Mesenteric fat pad (tissue), 1 donor: ENCODE data around the gene RMND5B. TPM values are rescaled to one million over a fixed set of nuclear protein-coding genes. Genes with fewer than 3 reads are reported as not detected.
"Not testable (repeated sequence)": the region's sequence is repeated elsewhere in the genome, so short reads cannot be mapped to it uniquely, and the experiment has no call there.

Source experiments
- DNase-seq: peaks from one replicate; pipeline ENCODE4 v3.0.0-alpha.2; 2020; ENCODE audit warnings: low spot score
- long read RNA-seq: library from polyadenylated mRNA; unstranded; transcript quantifications from one replicate; pipeline ENCODE4 v2.0.0, GENCODE V29; 2020
- total RNA-seq: library from RNA; stranded (reverse); fragmentation: NEBNext Ultra II Directional; extraction: Animal tissue kit (Norgen Biotek cat#: 25700); gene quantifications from one replicate; pipeline ENCODE4 v1.2.1, GENCODE V29; 2021
- donor health status: DM: yes; HTN: yes; CAD: no.

The RMND5B gene, protein sequence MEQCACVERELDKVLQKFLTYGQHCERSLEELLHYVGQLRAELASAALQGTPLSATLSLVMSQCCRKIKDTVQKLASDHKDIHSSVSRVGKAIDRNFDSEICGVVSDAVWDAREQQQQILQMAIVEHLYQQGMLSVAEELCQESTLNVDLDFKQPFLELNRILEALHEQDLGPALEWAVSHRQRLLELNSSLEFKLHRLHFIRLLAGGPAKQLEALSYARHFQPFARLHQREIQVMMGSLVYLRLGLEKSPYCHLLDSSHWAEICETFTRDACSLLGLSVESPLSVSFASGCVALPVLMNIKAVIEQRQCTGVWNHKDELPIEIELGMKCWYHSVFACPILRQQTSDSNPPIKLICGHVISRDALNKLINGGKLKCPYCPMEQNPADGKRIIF
- total RNA-seq: 32.9 TPM
- long read RNA-seq, transcript RMND5B-201 (11 exons, 1,929 nt): major isoform, 70 of 159 reads
- long read RNA-seq, partial matches to known transcripts: 19 of 159 reads
- long read RNA-seq, other reads (novel, unspliced or antisense): 66 of 159 reads

DNA sequence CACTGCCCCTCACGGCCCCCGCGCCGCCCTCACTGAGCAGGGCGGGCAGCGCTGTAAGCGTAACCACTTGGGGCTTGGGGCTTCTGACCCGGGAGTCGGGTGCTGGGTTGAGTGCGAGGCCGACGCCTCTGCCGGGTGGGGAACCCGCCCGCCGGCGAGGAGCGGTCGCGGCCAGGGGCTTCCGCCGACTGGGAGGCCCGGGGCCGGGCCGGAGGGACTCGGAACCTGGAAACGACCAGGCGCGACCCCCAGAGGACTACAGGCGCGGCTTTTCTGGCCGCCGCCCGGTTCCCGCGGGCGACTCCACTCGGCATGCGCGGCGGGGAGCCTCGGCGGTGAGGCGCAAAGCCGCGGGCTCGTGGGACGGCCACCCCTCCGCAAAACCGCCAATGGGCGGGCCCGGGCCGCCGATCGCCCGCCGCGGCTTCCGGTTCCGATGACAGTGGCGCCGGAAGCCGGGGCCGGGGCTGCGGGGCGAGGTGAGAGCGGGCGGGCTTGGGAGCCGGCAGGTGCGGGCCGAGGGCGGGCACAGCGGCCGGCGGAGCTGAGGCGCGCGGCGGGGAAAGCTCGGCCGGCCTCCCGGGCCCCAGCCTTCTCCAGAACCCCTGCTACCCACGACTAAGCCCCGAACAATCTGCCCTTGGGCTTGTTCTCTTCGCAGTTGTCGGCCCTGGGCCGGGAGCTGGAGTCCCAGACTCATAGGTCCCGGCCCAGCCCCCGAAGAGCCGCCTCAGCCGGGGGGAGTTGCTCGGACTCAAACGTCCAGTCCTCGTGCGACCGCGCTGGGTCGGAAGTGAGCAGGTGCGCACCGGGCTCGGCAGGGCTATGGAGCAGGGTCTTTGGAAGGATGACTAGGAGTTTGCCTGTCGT, at the start of gene RMND5B:
RMND5B (plus strand) TSS at position 439 of the 870 bp plus-strand sequence. CDS start 7,106 bp downstream, outside the sequence.
- DNase-seq: peak; percentile 97

- DNase-seq: no peak
These were observed 49.1 kb upstream of the RMND5B start for GRCh38 chr5:178081571-178082243.

DNA sequence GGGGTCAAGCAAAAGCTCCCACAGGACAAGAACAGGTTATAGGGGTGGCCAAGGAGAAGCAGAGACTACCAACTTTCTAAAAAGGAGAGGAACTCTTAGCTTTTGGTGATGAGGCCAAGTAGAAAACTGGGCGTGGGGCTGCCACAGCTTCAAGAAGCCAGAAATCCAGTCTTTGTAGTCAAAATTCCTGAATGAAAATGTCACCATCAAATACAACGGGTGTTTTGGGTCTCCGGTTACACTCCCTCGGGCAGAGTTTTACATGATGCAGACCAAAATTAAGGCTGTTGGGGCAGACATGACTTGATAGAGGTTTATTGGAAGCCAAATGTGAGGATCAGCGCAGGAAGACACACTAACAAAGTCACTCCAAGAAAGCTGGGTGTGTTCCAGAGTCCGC, 46.9 kb upstream of the RMND5B start:
- DNase-seq: no peak

- DNase-seq: no peak
These were observed 45.5 kb upstream of the RMND5B start for GRCh38 chr5:178085316-178085715.

- DNase-seq: no peak
These were observed 44.5 kb upstream of the RMND5B start for GRCh38 chr5:178086266-178086665.

DNA sequence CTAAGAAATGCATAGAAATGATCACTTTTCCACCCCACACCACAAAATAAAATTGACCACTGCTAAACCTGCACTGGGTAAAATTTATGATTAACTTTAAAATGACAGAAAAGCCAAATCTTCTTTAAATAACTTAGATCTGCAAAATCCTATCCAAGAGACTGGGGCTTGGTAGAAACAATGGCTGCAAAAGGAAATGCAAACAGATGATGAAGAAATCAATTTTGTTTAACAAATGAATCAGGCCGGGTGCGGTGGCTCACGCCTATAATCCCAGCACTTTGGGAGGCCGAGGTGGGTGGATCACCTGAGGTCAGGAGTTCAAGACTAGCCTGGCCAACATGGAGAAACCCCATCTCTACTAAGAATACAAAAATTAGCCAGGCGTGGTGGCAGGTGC, 43.6 kb upstream of the RMND5B start:
- not testable (repeated sequence) for DNase-seq

DNA sequence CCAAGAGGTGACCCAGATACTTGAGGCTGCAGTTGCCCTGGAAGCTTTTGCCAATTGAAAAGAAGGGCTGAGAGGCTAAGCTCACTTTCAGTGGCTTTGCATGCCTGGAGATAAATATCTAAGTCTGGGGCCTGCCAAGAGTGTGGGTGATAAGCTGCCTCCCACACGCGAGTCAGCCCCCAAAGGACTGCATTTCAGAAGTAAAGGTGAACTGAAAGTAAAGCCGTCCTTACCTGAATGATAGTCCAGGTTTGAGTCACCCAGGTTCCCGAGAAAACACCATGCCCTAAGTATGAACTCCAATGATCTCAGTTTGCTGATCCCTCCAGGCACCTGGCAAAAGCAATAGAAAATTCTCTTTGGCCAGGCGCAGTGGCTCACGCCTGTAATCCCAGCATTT, 40.0 kb upstream of the RMND5B start:
- no peak for DNase-seq

- no peak for DNase-seq
These were observed 37.7 kb upstream of the RMND5B start for GRCh38 chr5:178093134-178093533.

- DNase-seq: no peak
These were observed 36.5 kb upstream of the RMND5B start for GRCh38 chr5:178094345-178094744.

DNA sequence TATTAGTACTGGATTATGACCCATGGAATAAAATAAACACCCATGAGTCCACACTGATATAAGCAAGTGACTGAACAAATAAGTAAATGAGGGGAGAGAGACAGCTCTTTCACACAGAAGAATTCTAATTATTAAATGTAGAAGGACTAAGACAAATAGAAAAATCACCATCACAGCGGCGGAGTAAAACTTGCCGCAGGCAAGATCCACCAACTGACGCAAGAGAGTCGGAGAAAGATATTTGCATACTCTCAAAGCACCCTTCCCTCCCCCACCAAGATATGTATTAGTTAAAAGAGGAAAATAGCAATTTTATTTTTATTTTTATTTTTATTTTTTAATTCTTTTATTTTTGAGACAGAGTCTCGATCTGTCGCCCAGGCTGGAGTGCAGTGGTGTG, 32.1 kb upstream of the RMND5B start:
- no peak for DNase-seq

DNA sequence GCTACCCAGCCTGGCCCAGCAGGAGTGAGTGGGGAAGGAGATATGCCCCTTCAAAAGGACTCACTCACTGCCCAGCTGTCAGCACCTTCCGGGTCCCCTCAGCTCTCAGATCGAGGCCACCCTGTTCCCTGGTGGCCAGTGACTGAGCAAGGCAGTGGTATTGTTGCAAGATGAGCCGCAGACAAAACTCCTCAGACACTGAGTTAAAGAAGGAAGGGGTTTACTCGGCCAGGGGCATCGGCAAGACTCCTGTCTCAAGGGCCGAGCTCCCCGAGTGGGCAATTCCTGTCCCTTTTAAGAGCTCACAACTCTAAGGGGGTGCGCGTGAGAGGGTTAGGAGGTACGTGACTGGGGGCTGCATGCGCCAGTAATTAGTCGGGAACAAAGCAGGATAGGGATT, 27.2 kb upstream of the RMND5B start:
- DNase-seq: no peak

GRCh38 chr5:178104492-178104891, 26.3 kb upstream of the RMND5B start:
- no peak for DNase-seq

- no peak for DNase-seq
These were observed 24.7 kb upstream of the RMND5B start for GRCh38 chr5:178106086-178106485.

DNA sequence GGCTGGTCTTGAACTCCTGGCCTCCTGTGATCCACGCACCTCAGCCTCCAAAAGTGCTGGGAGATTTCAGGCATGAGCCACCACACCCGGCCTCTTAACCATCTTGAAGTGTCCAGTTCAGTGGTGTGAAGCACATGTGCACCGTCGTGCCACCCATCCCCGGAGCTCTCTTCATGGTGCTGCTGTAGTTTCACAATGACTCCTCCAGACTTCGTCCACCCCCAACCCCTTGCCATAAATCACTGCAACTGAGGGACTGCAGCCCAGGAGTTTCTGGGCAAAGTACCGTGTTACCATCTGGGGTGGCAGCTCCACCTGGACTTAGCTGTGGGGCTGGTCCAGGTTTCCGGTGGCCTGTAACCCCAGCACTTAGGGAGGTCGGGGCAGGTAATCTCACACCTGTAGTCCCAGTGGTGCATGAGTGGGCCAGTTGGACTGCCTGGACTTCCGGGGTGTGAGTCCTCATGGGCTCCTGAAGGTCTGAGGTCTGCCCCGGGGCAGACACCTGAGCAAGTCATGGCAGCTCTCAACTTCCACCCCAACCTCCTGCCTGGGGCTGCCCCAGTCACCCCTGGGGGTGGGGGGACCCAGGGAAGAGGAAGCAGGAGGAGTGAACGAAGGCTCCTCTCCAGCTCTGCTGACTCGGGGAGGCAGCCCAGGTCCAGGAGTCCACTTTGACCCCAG, 24.1 kb upstream of the RMND5B start:
- no peak for DNase-seq

GRCh38 chr5:178107756-178108310, 23.0 kb upstream of the RMND5B start:
- no peak for DNase-seq

- no peak for DNase-seq
These were observed 22.4 kb upstream of the RMND5B start for GRCh38 chr5:178108446-178108845.

- no peak for DNase-seq
These were observed 21.8 kb upstream of the RMND5B start for GRCh38 chr5:178108966-178109365.

GRCh38 chr5:178110511-178110910, 20.3 kb upstream of the RMND5B start:
- DNase-seq: no peak

GRCh38 chr5:178111925-178112324, 18.9 kb upstream of the RMND5B start:
- no peak for DNase-seq

DNA sequence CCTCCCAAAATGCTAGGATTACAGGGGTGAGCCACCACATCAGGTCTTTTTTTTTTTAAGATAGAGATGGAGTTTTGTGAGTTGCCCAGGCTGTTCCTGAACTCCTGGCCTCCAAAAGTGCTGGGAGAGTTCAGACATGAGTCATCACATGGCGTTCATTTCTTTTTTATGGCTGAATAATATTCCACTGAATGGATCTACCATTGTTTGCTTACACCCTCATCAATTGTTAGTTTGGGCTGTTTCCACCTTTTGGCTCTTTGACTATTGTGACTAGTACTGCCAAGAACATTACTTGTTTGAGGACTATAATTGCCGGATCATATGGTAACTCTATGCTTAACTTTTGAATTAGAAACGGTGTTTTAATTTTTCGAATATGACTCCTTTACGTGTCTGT, 18.3 kb upstream of the RMND5B start:
- DNase-seq: no peak
